Measurements from ENCODE around the gene DISP3. TPM values are rescaled to one million over a fixed set of nuclear protein-coding genes. Genes with fewer than 3 reads are reported as not detected.

DISP3 gene
- polyA plus RNA-seq, 3 donors = 0.01 TPM; not detected in 2

GRCh38 chr1:11468878-11469277, 10.1 kb upstream of the DISP3 start:
- H3K4me3 Mint-ChIP-seq = no peak overlapping the region
- H3K4me1 ChIP-seq (ENCODE audit: control insufficient read depth in 1 of 2, insufficient read depth in 2 of 2, low read length in 2 of 2) = no peaks in the 10 kb centered on the region
- intact Hi-C loops (cut with micrococcal nuclease) = no loop called here

DNA sequence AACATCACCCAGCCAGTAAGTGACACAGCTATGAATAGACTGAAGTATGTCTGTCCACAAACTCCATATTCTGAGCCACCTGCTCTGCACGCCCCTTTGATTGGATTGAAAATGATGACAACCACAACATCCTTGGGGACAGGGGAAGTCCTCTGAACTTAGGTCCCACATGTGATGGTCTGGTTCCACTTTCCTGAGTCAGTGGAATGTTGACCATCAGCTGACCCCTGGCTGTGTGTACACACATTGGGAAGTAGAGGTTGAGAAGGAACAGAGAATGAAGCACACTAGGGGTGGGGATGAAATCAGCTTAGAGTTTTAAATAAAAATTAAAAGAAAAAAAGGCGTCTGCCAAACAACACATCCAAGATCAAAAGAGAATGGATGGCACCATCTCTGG, 8.0 kb upstream of the DISP3 start:
- Histone ChIP-seq H4K20me1 (ENCODE audit: insufficient read depth, low read length) (no peaks in the 10 kb centered on the region), H3K27ac (ENCODE audit: low read depth in 1 of 2, low read length in 2 of 2) (no peak overlapping the region), H3K4me2 (replicated peaks; ENCODE audit: extremely low read depth, low read length, poor library complexity, severe bottlenecking) (no peak overlapping the region), H3K4me3 (replicated peaks in 1 of 3; ENCODE audit: low read depth in 2 of 3, low read length in 3 of 3) (no peak overlapping the region), H3K9ac (ENCODE audit: insufficient read depth, low read length, poor library complexity, severe bottlenecking) (no peak overlapping the region), H3K36me3 (replicated peaks in 1 of 2; ENCODE audit: control insufficient read depth in 1 of 2, insufficient read depth in 2 of 2, low read length in 2 of 2) (no peaks in the 10 kb centered on the region), H3K4me1 (ENCODE audit: control insufficient read depth in 1 of 2, insufficient read depth in 2 of 2, low read length in 2 of 2) (no peaks in the 10 kb centered on the region), H3K9me3 (replicated peaks in 1 of 2; ENCODE audit: control insufficient read depth in 1 of 2, insufficient read depth in 1 of 2, low read length in 2 of 2) (no peaks in the 10 kb centered on the region), H3K27me3 (ENCODE audit: control insufficient read depth in 2 of 2, insufficient read depth in 2 of 2, low read length in 2 of 2) (no peaks in the 10 kb centered on the region), H3K79me2 (ENCODE audit: insufficient read depth, low read length) (no peaks in the 10 kb centered on the region), H2AFZ (ENCODE audit: insufficient read depth, low read depth, low read length, poor library complexity, severe bottlenecking) (no peak overlapping the region)
- H3K27ac Mint-ChIP-seq = no peak overlapping the region
- no peak overlapping the region for H3K4me3 Mint-ChIP-seq
- H3K27me3 Mint-ChIP-seq (ENCODE audit: low read depth in 3 of 3) = peaks cover 2 to 16% (median 3%) of the 10 kb centered on the region in 3 donors
- H3K4me1 Mint-ChIP-seq = no peaks in the 10 kb centered on the region
- H3K36me3 Mint-ChIP-seq = no peaks in the 10 kb centered on the region
- no peak for DNase-seq
- intact Hi-C loops (cut with micrococcal nuclease) = no loop called here
- TF ChIP-seq, protein P1, sequence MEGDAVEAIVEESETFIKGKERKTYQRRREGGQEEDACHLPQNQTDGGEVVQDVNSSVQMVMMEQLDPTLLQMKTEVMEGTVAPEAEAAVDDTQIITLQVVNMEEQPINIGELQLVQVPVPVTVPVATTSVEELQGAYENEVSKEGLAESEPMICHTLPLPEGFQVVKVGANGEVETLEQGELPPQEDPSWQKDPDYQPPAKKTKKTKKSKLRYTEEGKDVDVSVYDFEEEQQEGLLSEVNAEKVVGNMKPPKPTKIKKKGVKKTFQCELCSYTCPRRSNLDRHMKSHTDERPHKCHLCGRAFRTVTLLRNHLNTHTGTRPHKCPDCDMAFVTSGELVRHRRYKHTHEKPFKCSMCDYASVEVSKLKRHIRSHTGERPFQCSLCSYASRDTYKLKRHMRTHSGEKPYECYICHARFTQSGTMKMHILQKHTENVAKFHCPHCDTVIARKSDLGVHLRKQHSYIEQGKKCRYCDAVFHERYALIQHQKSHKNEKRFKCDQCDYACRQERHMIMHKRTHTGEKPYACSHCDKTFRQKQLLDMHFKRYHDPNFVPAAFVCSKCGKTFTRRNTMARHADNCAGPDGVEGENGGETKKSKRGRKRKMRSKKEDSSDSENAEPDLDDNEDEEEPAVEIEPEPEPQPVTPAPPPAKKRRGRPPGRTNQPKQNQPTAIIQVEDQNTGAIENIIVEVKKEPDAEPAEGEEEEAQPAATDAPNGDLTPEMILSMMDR (IDR thresholded peaks at IDR 0.05) = no peak
- 20% methylated on average over 1 of the region's 2 CpGs for WGBS (ENCODE audit: insufficient coverage)
- no peaks in the 10 kb centered on the region for H3K9me3 Mint-ChIP-seq

More at GRCh38 chr1:11468878-11469277, 10.1 kb upstream of the DISP3 start:
- Mint-ChIP-seq H3K27me3 (ENCODE audit: low read depth in 3 of 3) (peaks cover 1 to 12% (median 2%) of the 10 kb centered on the region in 3 donors), H3K36me3 (no peaks in the 10 kb centered on the region), H3K4me1 (no peaks in the 10 kb centered on the region), H3K9me3 (no peaks in the 10 kb centered on the region), H3K27ac (no peak overlapping the region)
- Histone ChIP-seq H3K27me3 (ENCODE audit: control insufficient read depth in 2 of 2, insufficient read depth in 2 of 2, low read length in 2 of 2) (no peaks in the 10 kb centered on the region), H3K27ac (ENCODE audit: low read depth in 1 of 2, low read length in 2 of 2) (no peak overlapping the region), H4K20me1 (ENCODE audit: insufficient read depth, low read length) (no peaks in the 10 kb centered on the region), H3K36me3 (replicated peaks in 1 of 2; ENCODE audit: control insufficient read depth in 1 of 2, insufficient read depth in 2 of 2, low read length in 2 of 2) (no peaks in the 10 kb centered on the region), H3K4me2 (replicated peaks; ENCODE audit: extremely low read depth, low read length, poor library complexity, severe bottlenecking) (no peak overlapping the region), H3K9ac (ENCODE audit: insufficient read depth, low read length, poor library complexity, severe bottlenecking) (no peak overlapping the region), H2AFZ (ENCODE audit: insufficient read depth, low read depth, low read length, poor library complexity, severe bottlenecking) (no peak overlapping the region), H3K9me3 (replicated peaks in 1 of 2; ENCODE audit: control insufficient read depth in 1 of 2, insufficient read depth in 1 of 2, low read length in 2 of 2) (no peaks in the 10 kb centered on the region), H3K79me2 (ENCODE audit: insufficient read depth, low read length) (no peaks in the 10 kb centered on the region), H3K4me3 (replicated peaks in 1 of 3; ENCODE audit: low read depth in 2 of 3, low read length in 3 of 3) (no peak overlapping the region)
- DNase-seq = no peak
- 32% methylated on average over 4 of the region's 6 CpGs for WGBS (ENCODE audit: insufficient coverage)
- TF ChIP-seq, protein P1 (IDR thresholded peaks at IDR 0.05) = no peak
